GM19324 (cell line): Measurements from ENCODE around the gene CELA2B.
"Not testable (repeated sequence)": the region's sequence is repeated elsewhere in the genome, so short reads cannot be mapped to it uniquely, and the experiment has no call there.

Experiments used
- ATAC-seq: cut with Tn5 transposase; IDR thresholded peaks from one replicate; pipeline ENCODE4 v1.9.1; 2021; ENCODE audit warnings: mild to moderate bottlenecking, moderate library complexity; ENCODE audit not compliant: unreplicated experiment, low FRiP score

The CELA2B gene

GRCh38 chr1:15475752-15476314 lies at the start of gene CELA2B:
TSS of gene CELA2B (plus strand) at chr1:15476104. CDS start at chr1:15476126, 22 bp downstream.
- no peak for ATAC-seq

DNA sequence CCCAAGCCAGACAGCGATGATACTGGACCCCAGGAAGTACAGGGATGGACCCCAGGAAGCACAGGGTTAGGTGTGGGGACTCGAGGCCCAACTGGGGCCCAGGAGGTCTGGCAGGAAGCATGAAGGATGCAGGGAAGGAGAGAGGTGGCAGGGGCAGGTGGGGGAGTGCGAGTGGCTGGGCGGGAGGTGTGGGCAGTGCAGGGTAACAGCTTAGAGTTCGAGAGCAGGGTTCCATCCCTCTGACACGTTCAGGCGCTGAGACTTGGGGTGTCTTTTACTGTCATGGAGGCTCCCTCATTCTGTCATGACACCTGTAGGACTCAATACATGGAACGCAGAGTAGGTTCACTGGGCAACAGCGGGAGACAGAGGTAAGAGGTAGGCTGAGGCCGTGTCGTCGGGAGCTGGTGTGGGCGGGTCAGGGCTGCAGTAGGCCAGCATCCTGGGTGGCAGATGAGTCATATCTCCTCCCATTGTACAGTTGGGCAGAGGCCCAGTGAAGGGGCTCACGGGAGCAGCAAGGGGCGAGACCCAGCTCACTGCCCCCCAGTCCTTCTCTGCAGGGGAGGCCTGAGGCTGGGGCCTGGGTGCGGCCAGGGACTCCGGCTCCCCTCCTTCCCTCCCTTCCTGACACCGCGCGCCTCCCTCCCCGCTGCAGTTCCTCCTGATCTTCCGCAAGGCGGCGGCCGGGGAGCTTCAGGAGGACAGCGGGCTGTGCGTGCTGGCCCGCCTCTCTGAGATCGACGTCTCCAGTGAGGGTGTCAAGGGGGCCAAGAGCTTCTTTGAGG lies 49.2 kb upstream of the CELA2B start:
- ATAC-seq = no peak

- ATAC-seq = no peak
Observed at GRCh38 chr1:15427280-15427666, 48.6 kb upstream of the CELA2B start.

DNA sequence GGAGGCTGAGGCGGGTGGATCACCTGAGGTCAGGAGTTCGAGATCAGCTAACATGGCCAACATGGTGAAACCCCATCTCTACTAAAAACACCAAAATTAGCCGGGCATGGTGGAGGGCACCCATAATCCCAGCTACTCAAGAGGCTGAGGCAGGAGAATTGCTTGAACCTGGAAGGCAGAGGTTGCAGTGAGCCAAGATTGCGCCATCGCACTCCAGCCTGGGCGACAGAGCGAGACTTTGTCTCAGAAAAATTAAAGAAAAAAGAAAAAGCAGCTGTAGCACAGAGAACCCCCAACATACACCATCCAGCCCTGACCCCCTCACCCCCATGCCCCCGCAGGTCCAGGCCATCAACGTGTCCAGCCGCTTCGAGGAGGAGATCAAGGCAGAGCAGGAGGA lies 47.7 kb upstream of the CELA2B start:
- not testable (repeated sequence) for ATAC-seq

DNA sequence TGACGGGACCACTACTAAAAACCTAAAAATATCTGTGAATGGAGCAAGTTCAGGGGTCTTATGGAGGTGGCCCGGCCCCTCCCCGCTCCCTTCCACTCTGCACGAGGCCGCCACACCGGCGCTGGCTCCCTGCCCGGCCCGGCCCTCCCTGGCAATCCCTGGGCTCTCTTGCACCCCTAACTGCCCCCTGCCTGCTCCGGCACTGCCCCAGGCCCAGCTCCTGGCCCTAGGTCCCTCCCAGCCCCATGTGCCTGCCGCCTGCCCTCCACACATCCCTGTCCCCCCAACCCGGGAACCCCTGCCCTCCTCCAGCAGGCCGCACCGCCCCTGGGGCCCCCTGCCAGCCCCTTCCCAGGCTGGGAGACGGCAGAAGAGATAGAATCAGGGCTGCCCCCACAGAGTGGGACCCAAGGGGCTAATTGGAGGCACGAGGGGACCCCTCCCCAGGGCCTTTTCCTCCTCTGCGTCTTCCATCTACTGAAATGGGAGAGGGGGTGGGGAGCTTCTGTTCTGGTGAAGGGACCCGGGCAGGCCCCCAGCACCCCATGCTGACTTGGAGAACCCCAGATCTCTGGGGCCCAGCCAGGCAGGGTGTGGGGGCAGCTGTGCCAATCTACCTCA lies 47.0 kb upstream of the CELA2B start:
- no peak for ATAC-seq

- ATAC-seq = no peak
Observed at GRCh38 chr1:15429701-15430149, 46.2 kb upstream of the CELA2B start.

GRCh38 chr1:15430787-15431570 lies 44.9 kb upstream of the CELA2B start:
- no peak for ATAC-seq

GRCh38 chr1:15431571-15431948 lies 44.3 kb upstream of the CELA2B start:
- no peak for ATAC-seq

DNA sequence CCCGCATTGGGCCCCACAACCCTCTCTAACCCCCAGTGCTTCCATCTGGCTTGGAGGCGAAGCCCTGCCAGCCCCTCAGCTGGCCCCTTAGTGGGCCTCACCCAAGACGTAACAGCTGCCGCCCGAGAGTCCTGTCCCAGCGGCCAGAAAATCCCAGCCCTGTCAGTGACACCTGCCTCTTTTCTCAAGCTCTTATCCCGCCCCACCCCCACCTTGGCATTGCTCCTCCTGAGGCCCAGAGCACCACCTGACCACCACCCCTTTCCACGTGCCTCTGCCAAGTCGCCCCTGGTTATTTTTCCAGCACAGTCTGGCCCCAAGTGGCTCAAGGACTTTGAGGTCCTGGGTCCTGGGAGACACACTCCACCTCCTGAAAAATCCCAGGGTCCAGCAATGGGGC lies 43.6 kb upstream of the CELA2B start:
- no peak for ATAC-seq

DNA sequence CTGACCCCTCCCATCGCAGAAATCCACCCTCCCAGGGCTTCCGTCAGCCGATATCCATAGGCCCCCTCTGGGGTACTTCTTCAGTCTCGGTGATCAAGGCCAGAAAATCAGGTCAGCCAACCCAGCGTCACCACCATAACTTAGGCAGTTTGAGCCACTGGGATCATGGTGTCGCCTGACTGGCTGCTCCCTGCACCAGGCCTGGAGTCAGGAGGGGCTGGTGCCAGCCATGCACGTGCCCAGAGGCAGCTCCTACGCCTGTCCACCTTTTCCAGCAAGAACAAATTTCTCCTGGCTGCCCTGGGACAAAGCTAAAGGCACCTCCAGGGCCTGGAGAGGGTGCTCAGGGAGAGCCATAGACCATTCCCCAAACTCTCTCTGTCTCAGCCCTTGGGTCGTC lies 42.4 kb upstream of the CELA2B start:
- no peak for ATAC-seq

- ATAC-seq = not testable (repeated sequence)
Observed at GRCh38 chr1:15434739-15435138, 41.2 kb upstream of the CELA2B start.

DNA sequence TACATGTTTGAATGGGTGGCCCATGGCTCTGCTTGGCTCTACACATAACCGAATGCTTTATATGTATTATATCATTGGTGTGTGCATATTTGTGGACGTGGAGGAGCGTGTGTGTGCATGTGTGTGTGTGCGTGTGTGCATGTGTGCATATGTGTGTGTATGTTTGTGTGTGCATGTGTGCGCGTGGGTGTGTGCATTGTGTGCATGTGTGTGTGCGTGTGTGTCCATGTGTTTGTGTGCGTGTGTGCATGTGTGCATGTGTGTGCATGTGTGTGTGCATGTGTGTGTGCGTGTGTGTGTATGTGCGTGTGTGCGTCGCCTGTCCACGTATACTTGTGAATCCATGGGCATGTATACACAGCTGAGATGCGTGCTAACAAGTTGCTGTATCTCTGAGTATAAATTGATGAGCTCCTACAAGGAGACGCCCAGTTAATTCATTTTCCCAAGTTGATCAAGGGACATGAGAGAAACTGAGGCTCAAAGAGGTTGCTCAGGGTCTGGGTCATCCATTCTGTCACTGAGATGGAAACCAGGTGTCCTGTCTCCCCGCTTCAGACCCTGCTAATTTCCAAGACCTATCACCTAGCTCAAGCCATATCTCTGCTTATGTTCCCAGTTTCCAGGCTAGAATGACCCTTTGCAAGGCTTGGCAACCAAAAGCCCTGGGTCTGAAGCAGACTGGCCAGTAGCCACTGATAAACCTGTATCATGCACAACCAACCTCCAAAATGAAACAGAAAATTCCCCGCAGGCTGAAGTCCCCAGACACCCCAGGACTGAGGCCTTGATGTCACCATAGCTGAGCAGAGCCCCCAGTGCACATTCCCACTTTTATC lies 40.4 kb upstream of the CELA2B start:
- ATAC-seq = no peak

DNA sequence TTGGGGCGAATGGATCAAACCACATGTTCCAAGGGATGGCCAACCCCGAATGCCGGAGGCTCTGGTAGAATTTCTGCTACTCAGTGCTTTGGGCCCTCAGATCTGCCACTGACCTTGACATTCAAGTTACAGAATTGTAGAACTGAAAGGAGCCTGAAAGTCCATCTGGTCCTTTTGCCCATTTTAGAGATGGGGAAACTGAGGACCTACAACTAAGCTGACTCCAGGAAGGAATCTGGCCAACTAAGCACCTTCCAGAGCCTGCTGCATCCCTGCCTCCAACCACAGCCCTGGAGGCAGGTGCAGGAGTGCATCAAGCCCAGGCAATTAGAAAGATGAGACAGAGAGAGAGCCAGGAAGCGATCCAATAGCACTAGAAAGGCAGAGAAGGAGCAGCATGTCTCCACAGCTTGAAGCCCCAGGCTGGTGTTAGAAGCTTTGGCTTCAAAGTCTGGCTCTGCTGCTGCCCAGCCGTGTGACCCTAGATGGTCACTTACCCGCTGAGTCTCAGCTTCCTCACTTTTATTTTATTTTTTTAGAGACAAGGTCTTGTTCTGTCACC lies 38.9 kb upstream of the CELA2B start:
- ATAC-seq = no peak

DNA sequence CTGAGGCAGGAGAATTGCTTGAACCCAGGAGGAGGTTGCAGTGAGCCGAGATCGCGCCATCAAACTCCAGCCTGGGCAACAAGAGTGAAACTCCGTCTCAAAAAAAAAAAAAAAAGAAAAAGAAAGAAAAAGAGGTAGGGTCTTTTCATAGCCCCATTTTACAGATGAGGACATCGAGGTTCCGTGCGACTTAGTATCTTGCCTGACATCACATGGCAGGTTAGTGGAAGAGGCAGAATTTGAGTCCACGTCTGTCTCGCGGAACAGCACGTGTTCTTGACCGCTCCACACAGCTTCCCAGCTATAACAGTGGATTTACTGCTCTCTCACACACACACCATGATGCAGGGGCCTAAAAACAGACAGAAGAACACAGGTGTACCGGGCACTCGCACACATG lies 36.6 kb upstream of the CELA2B start:
- no peak for ATAC-seq

DNA sequence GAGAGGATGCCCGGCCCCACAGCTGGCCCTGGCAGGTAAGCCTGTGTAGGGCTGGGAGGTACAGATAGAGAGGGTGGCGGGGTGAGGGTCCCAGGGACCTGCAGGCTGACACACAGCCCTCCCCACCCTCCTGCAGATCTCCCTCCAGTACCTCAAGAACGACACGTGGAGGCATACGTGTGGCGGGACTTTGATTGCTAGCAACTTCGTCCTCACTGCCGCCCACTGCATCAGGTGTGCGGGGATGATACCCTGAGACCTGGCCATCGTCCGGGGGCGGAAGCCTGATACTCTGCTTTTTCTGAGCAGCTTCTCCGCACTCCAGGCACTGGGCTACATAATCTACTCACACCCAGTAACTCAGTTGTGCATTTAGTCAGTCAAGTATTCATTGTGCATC lies 35.5 kb upstream of the CELA2B start:
- no peak for ATAC-seq

DNA sequence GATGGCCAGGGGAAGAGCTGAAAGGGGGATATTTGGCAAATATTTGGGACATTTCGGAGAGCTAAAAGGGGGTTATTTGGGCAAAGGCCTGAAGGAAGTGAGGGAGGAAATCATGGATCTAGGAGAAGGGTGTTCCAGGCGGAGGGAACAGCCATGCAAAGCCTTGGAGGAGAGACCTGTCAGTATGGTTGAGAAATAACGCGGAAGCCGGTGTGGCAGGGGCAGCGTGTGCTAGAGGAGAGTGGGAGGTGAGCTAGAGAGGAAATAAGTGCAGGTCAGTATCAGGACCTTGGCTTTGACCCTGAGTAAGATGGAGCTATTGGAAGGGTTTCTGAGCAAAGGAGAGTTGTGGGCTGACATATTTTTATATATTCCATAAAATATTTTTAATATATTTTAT lies 34.7 kb upstream of the CELA2B start:
- no peak for ATAC-seq

GRCh38 chr1:15442119-15442518 lies 33.8 kb upstream of the CELA2B start:
- ATAC-seq = no peak

- ATAC-seq = no peak
Observed at GRCh38 chr1:15442759-15443158, 33.1 kb upstream of the CELA2B start.

DNA sequence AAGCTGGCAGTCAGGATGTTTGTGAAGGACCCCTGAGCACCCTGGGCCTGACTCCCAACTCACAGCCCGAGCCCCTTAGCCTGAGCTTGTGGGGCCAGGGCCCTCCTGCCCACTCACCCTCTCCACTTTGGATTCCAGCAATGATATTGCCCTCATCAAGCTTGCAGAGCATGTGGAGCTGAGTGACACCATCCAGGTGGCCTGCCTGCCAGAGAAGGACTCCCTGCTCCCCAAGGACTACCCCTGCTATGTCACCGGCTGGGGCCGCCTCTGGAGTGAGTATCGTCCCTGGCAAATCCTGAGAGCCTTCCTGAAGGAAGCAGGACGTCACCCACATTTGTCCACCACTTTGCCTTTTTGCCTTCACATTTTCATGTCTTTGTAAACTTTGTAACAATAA lies 32.6 kb upstream of the CELA2B start:
- no peak for ATAC-seq
